ENCODE results near the gene KIAA1143.

KIAA1143 gene

GRCh38 chr3:44782891-44783290 lies 21.5 kb upstream of the KIAA1143 start:
- WGBS (ENCODE audit: extremely low coverage, insufficient coverage, low lambda C conversion rate) = no CpG with 5 or more reads among the region's 4 CpGs
- DNase-seq = no peak
- Histone ChIP-seq H3K56ac (ENCODE audit: low read length) (no peak overlapping the region), H2AK5ac (ENCODE audit: low read length) (no peak overlapping the region), H4K8ac (ENCODE audit: low read depth, low read length) (no peak overlapping the region), H3K4me1 (ENCODE audit: control insufficient read depth, low read depth, low read length) (no peaks in the 10 kb centered on the region), H3K18ac (ENCODE audit: low read length) (no peak overlapping the region), H3K36me3 (ENCODE audit: control insufficient read depth, insufficient read depth, low read length) (peaks cover 2% of the 10 kb centered on the region), H3K79me1 (ENCODE audit: low read length) (no peaks in the 10 kb centered on the region), H3K4me3 (ENCODE audit: low read length) (no peak overlapping the region), H3K79me2 (ENCODE audit: control insufficient read depth, insufficient read depth, low read length) (no peaks in the 10 kb centered on the region), H3K27me3 (ENCODE audit: insufficient read depth, low read length, poor library complexity) (no peaks in the 10 kb centered on the region), H3K27ac (ENCODE audit: low read depth, low read length) (no peak overlapping the region), H3K9ac (ENCODE audit: low read length) (no peak overlapping the region), H2BK120ac (ENCODE audit: low read depth, low read length) (no peak overlapping the region), H4K5ac (ENCODE audit: low read length) (no peak overlapping the region), H2BK5ac (ENCODE audit: low read length) (no peak overlapping the region), H3K4ac (ENCODE audit: low read depth, low read length) (no peak overlapping the region), H2BK15ac (replicated peaks; ENCODE audit: low read depth) (no peak overlapping the region), H3K23ac (ENCODE audit: low read length) (no peak overlapping the region), H3K4me2 (ENCODE audit: low read length) (no peak overlapping the region)

GRCh38 chr3:44772099-44772442 lies 10.7 kb upstream of the KIAA1143 start:
- H2AK5ac ChIP-seq (ENCODE audit: low read length) = no peak overlapping the region
- H3K4me2 ChIP-seq (ENCODE audit: low read length) = no peak overlapping the region
- peaks cover 5% of the 10 kb centered on the region for H3K79me2 ChIP-seq (ENCODE audit: control insufficient read depth, insufficient read depth, low read length)
- peaks cover 2% of the 10 kb centered on the region for H3K27me3 ChIP-seq (ENCODE audit: insufficient read depth, low read length, poor library complexity)
- no CpG with 5 or more reads among the region's 1 CpG for WGBS (ENCODE audit: extremely low coverage, insufficient coverage, low lambda C conversion rate)
- H4K5ac ChIP-seq (ENCODE audit: low read length) = no peak overlapping the region
- H3K9ac ChIP-seq (ENCODE audit: low read length) = no peak overlapping the region
- peaks cover 13% of the 10 kb centered on the region for H3K79me1 ChIP-seq (ENCODE audit: low read length)
- no peak overlapping the region for H3K4ac ChIP-seq (ENCODE audit: low read depth, low read length)
- H2BK120ac ChIP-seq (ENCODE audit: low read depth, low read length) = no peak overlapping the region
- H3K56ac ChIP-seq (ENCODE audit: low read length) = no peak overlapping the region
- peak; percentile 26 for DNase-seq
- H3K23ac ChIP-seq (ENCODE audit: low read length) = no peak overlapping the region
- no peak overlapping the region for H3K18ac ChIP-seq (ENCODE audit: low read length)
- no peak overlapping the region for H3K27ac ChIP-seq (ENCODE audit: low read depth, low read length)
- H2BK15ac ChIP-seq (replicated peaks; ENCODE audit: low read depth) = no peak overlapping the region
- H3K4me1 ChIP-seq (ENCODE audit: control insufficient read depth, low read depth, low read length) = no peaks in the 10 kb centered on the region
- H3K4me3 ChIP-seq (ENCODE audit: low read length) = no peak overlapping the region
- H3K36me3 ChIP-seq (ENCODE audit: control insufficient read depth, insufficient read depth, low read length) = peaks cover 2% of the 10 kb centered on the region
- H4K8ac ChIP-seq (ENCODE audit: low read depth, low read length) = no peak overlapping the region
- H2BK5ac ChIP-seq (ENCODE audit: low read length) = no peak overlapping the region

DNA sequence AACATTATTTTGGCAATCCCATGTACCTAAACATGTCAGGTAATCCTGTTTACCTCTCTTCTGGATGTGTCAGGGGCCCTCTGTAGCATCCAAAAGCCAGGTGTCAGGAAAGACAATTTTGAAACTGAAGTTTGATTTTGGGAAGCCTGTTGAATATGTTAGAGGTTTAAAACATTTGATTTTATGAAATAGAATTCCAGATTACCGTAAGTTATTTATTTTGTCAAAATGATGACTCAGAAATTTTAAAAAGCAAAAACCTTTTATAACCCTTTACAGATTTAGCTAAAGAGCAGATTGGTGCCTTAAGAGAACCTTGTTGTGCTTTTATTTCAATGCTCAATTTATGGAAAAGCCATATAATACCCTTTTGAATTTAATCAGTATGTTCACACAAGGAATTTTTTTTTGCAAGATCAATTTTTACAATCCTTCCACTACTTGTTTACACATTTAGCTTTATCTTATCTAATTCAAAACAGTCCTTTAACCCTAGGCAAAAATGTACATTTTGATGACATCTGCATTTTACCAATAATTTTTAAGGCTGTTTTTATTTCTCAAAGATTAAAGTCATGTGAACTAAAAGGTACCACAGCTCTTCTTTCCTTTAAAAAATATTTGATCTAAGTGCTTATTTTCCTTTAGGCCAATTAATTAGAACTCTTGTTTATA lies 10.1 kb upstream of the KIAA1143 start:
- Histone ChIP-seq H3K27ac (ENCODE audit: low read depth, low read length) (no peak overlapping the region), H3K4me3 (ENCODE audit: low read length) (no peak overlapping the region), H3K36me3 (ENCODE audit: control insufficient read depth, insufficient read depth, low read length) (peaks cover 2% of the 10 kb centered on the region), H3K56ac (ENCODE audit: low read length) (no peak overlapping the region), H2BK5ac (ENCODE audit: low read length) (no peak overlapping the region), H3K4me2 (ENCODE audit: low read length) (no peak overlapping the region), H3K23ac (ENCODE audit: low read length) (no peak overlapping the region), H3K79me1 (ENCODE audit: low read length) (peaks cover 13% of the 10 kb centered on the region), H3K79me2 (ENCODE audit: control insufficient read depth, insufficient read depth, low read length) (peaks cover 6% of the 10 kb centered on the region), H2BK15ac (replicated peaks; ENCODE audit: low read depth) (no peak overlapping the region), H2BK120ac (ENCODE audit: low read depth, low read length) (no peak overlapping the region), H3K18ac (ENCODE audit: low read length) (no peak overlapping the region), H3K4ac (ENCODE audit: low read depth, low read length) (no peak overlapping the region), H3K9ac (ENCODE audit: low read length) (no peak overlapping the region), H3K4me1 (ENCODE audit: control insufficient read depth, low read depth, low read length) (no peaks in the 10 kb centered on the region), H2AK5ac (ENCODE audit: low read length) (no peak overlapping the region), H4K5ac (ENCODE audit: low read length) (no peak overlapping the region), H3K27me3 (ENCODE audit: insufficient read depth, low read length, poor library complexity) (peaks cover 2% of the 10 kb centered on the region), H4K8ac (ENCODE audit: low read depth, low read length) (no peak overlapping the region)
- no peak for DNase-seq
- no CpG with 5 or more reads among the region's 1 CpG for WGBS (ENCODE audit: extremely low coverage, insufficient coverage, low lambda C conversion rate)

- Histone ChIP-seq H3K4me2 (ENCODE audit: low read length) (no peak overlapping the region), H4K8ac (ENCODE audit: low read depth, low read length) (no peak overlapping the region), H3K79me1 (ENCODE audit: low read length) (peaks cover 14% of the 10 kb centered on the region), H3K27me3 (ENCODE audit: insufficient read depth, low read length, poor library complexity) (peaks cover 2% of the 10 kb centered on the region), H2BK120ac (ENCODE audit: low read depth, low read length) (no peak overlapping the region), H3K56ac (ENCODE audit: low read length) (no peak overlapping the region), H3K79me2 (ENCODE audit: control insufficient read depth, insufficient read depth, low read length) (peaks cover 30% of the 10 kb centered on the region), H3K23ac (ENCODE audit: low read length) (no peak overlapping the region), H2BK15ac (replicated peaks; ENCODE audit: low read depth) (no peak overlapping the region), H2BK5ac (ENCODE audit: low read length) (no peak overlapping the region), H2AK5ac (ENCODE audit: low read length) (no peak overlapping the region), H3K4ac (ENCODE audit: low read depth, low read length) (no peak overlapping the region), H3K27ac (ENCODE audit: low read depth, low read length) (no peak overlapping the region), H3K4me3 (ENCODE audit: low read length) (no peak overlapping the region), H4K5ac (ENCODE audit: low read length) (no peak overlapping the region), H3K36me3 (ENCODE audit: control insufficient read depth, insufficient read depth, low read length) (peaks cover 6% of the 10 kb centered on the region), H3K4me1 (ENCODE audit: control insufficient read depth, low read depth, low read length) (no peaks in the 10 kb centered on the region), H3K18ac (ENCODE audit: low read length) (no peak overlapping the region), H3K9ac (ENCODE audit: low read length) (no peak overlapping the region)
- DNase-seq = no peak
These were observed 2.8 kb upstream of the KIAA1143 start for GRCh38 chr3:44764248-44764647.

DNA sequence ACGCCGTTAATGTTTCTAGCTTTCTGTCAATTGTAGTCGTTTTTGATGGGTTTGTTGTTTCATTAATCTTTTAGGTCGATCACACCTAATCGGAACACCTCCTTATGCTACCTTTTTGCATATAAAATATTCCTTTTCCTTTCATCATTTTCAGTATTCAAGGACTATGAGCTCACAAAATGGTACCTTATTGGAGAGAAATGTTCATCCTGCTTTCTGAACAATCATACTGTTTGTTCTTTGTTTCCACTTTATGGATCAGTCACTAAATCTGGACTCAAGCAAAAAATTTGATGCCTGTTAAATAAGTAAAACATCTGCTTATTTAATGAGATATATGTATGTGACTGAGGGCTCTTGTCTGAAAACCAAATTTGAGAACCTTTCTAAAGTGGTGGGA lies 1.3 kb upstream of the KIAA1143 start:
- DNase-seq = no peak
- no peak overlapping the region for H4K5ac ChIP-seq (ENCODE audit: low read length)
- H3K4me1 ChIP-seq (ENCODE audit: control insufficient read depth, low read depth, low read length) = no peaks in the 10 kb centered on the region
- H3K4me3 ChIP-seq (ENCODE audit: low read length) = peak overlapping the region; percentile 52
- H3K27ac ChIP-seq (ENCODE audit: low read depth, low read length) = no peak overlapping the region
- no peak overlapping the region for H2BK15ac ChIP-seq (replicated peaks; ENCODE audit: low read depth)
- peaks cover 15% of the 10 kb centered on the region for H3K79me1 ChIP-seq (ENCODE audit: low read length)
- peaks cover 33% of the 10 kb centered on the region for H3K79me2 ChIP-seq (ENCODE audit: control insufficient read depth, insufficient read depth, low read length)
- H3K56ac ChIP-seq (ENCODE audit: low read length) = peak overlapping the region; percentile 91
- WGBS (ENCODE audit: extremely low coverage, insufficient coverage, low lambda C conversion rate) = no CpG with 5 or more reads among the region's 5 CpGs
- H2BK5ac ChIP-seq (ENCODE audit: low read length) = no peak overlapping the region
- peak overlapping the region; percentile 27 for H3K4ac ChIP-seq (ENCODE audit: low read depth, low read length)
- no peak overlapping the region for H4K8ac ChIP-seq (ENCODE audit: low read depth, low read length)
- H3K9ac ChIP-seq (ENCODE audit: low read length) = peak overlapping the region; percentile 80
- peaks cover 4% of the 10 kb centered on the region for H3K36me3 ChIP-seq (ENCODE audit: control insufficient read depth, insufficient read depth, low read length)
- H3K4me2 ChIP-seq (ENCODE audit: low read length) = peak overlapping the region; percentile 83
- no peak overlapping the region for H3K18ac ChIP-seq (ENCODE audit: low read length)
- H3K27me3 ChIP-seq (ENCODE audit: insufficient read depth, low read length, poor library complexity) = peaks cover 2% of the 10 kb centered on the region
- H2BK120ac ChIP-seq (ENCODE audit: low read depth, low read length) = no peak overlapping the region
- H2AK5ac ChIP-seq (ENCODE audit: low read length) = no peak overlapping the region
- H3K23ac ChIP-seq (ENCODE audit: low read length) = no peak overlapping the region

GRCh38 chr3:44762170-44762677 lies 805 bp upstream of the KIAA1143 start:
- Histone ChIP-seq H3K4me1 (ENCODE audit: control insufficient read depth, low read depth, low read length) (no peaks in the 10 kb centered on the region), H2BK5ac (ENCODE audit: low read length) (no peak overlapping the region), H3K18ac (ENCODE audit: low read length) (peak overlapping the region; percentile 8), H4K8ac (ENCODE audit: low read depth, low read length) (no peak overlapping the region), H3K23ac (ENCODE audit: low read length) (no peak overlapping the region), H3K4me3 (ENCODE audit: low read length) (peak overlapping the region; percentile 52), H3K4me2 (ENCODE audit: low read length) (peak overlapping the region; percentile 83), H3K56ac (ENCODE audit: low read length) (peak overlapping the region; percentile 91), H4K5ac (ENCODE audit: low read length) (no peak overlapping the region), H3K27ac (ENCODE audit: low read depth, low read length) (peak overlapping the region; percentile 25), H2AK5ac (ENCODE audit: low read length) (no peak overlapping the region), H3K9ac (ENCODE audit: low read length) (peak overlapping the region; percentile 80), H3K27me3 (ENCODE audit: insufficient read depth, low read length, poor library complexity) (peaks cover 2% of the 10 kb centered on the region), H2BK15ac (replicated peaks; ENCODE audit: low read depth) (no peak overlapping the region), H2BK120ac (ENCODE audit: low read depth, low read length) (no peak overlapping the region), H3K4ac (ENCODE audit: low read depth, low read length) (no peak overlapping the region), H3K79me1 (ENCODE audit: low read length) (peaks cover 17% of the 10 kb centered on the region), H3K79me2 (ENCODE audit: control insufficient read depth, insufficient read depth, low read length) (peaks cover 35% of the 10 kb centered on the region), H3K36me3 (ENCODE audit: control insufficient read depth, insufficient read depth, low read length) (peaks cover 4% of the 10 kb centered on the region)
- DNase-seq = no peak
- no CpG with 5 or more reads among the region's 9 CpGs for WGBS (ENCODE audit: extremely low coverage, insufficient coverage, low lambda C conversion rate)

Measured in mesendoderm (in vitro differentiated cells).